ENCODE measurements around the gene NDUFS3. TPM values are rescaled to one million over a fixed set of nuclear protein-coding genes. Genes with fewer than 3 reads are reported as not detected.

NDUFS3 gene
- total RNA-seq, 1 donor, result 66.1 TPM

GRCh38 chr11:47631473-47631872 lies 52.6 kb downstream of the NDUFS3 start:
- no peak overlapping the region for H3K4me3 ChIP-seq (ENCODE audit: low read depth, low read length)
- no peak for TF ChIP-seq CTCF (IDR thresholded peaks at IDR 0.05; ENCODE audit: insufficient read depth, low read depth, low read length)
- DNase-seq (ENCODE audit: low read depth), result no peak

Small RNAs within 50 kb of the gene (small RNA-seq; reads per million reads assigned to genes)
- not detected for gene RN7SL652P
- not detected for gene RNU5E-10P

Other genes with a start within 250 kb of the NDUFS3 start
- gene MYBPC3, start 226.4 kb upstream of the NDUFS3 start, total RNA-seq, result not detected in 2 replicates
- not detected in 2 replicates for gene SPI1, start 200.5 kb upstream of the NDUFS3 start, total RNA-seq
- gene SLC39A13, start 170.5 kb upstream of the NDUFS3 start, total RNA-seq, result 73.0 and 83.4 TPM in 2 replicates
- 150 and 163 TPM in 2 replicates for gene PSMC3, start 152.6 kb upstream of the NDUFS3 start, total RNA-seq
- under 0.01 and 0.43 TPM in 2 replicates for gene RAPSN, start 129.9 kb upstream of the NDUFS3 start, total RNA-seq
- 124 and 128 TPM in 2 replicates for gene CELF1, start 25.9 kb upstream of the NDUFS3 start, total RNA-seq
- gene PTPMT1, start 13.5 kb upstream of the NDUFS3 start, total RNA-seq, result 66.7 and 71.7 TPM in 2 replicates
- gene KBTBD4, start 104 bp upstream of the NDUFS3 start, total RNA-seq, result 18.7 and 24.2 TPM in 2 replicates
- gene FAM180B, start 7.6 kb downstream of the NDUFS3 start, total RNA-seq, result not detected in 2 replicates
- 0.43 and 0.64 TPM in 2 replicates for gene C1QTNF4, start 15.3 kb downstream of the NDUFS3 start, total RNA-seq
- 78.9 and 102 TPM in 2 replicates for gene MTCH2, start 63.5 kb downstream of the NDUFS3 start, total RNA-seq
- gene AGBL2, start 136.3 kb downstream of the NDUFS3 start, total RNA-seq, result 0.64 and 1.3 TPM in 2 replicates
- 107 and 120 TPM in 2 replicates for gene FNBP4, start 188.3 kb downstream of the NDUFS3 start, total RNA-seq

Measured in fibroblast of villous mesenchyme (primary cell).